UCSD-AML1 (cell line): ENCODE data around the gene IER5L.

Source experiments
- DNase-seq: peaks from one replicate; lab custom pipeline; 2025; ENCODE audit not compliant: unreplicated experiment; lab: John Stamatoyannopoulos, UW

IER5L gene

DNA sequence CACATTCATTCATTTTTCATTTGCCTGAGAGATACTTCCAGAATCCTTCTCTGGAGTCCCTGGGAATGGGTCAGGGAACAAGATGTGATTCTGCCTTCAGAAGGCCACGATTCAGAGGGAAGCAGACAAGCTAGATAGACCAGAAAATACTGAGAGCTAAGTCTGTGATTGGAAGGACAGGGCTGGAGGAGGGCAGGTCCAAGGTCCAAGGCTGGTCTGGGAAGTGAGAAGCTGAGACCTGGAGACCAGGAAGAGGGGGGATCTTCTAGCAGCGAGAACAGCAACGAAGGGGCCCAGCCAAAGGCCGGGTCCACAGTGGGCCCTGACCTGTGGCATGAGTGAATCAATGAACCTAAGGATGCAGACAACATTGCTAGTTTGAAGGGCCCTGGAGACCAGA, 4.1 kb upstream of the IER5L start:
- no peak for DNase-seq

DNA sequence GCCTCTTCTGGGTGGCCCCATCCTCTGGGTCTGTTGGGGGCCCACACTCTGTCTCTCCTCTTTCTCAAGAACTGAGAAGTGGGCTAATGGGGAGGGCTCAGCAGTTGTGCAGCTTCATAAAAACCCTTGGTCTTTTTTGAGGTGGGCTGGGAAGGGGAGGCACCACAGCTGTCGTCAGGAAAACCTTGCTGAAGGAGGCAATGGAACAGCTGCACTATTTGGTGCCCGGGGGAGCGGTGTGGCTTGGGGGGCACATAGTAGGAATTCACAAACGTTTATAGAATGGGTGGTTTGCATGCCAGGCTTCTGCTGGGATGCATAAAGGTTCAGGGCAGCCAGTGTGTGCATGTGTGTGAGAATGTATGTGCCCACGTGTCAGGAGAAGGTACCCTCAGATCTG, 3.2 kb upstream of the IER5L start:
- no peak for DNase-seq

DNA sequence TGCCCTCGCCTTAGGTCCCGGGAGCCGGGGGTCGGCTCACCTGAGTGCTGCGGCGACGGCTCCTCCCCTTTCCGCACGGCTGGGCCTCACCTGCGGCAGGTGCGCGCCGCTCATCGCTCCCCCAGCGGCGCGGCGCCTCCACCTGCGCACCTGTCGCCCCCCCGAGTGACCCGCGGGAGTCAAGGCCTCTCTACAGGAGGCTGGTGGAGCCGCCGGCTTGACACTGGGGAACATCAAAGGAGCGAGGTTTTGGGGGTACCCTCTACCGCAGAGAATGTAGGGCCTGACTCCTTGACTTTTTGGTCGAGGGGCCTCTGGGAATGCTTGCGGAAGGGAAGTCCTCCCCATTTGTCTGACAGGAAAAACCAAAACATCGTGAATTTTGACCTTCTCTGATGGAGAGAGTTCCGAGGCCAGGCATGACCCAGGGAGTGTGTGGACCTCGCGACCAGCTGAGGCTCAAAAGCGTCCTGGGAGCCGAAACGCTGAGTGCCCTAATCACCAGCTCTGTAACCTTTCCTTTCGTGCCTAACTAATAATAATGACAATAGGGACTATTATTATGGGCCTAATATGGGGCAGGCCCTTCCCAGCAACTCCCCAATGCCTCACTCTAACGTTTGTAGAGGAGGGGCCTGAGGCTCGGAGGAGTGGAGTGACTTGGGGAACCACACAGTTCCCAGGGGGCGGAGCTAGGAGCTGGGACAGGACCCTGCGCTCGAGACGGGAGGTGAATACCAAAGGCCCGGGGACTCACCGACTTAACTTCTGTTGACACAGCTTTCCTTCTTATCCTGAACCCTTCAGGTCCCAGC, 714 bp upstream of the IER5L start:
- no peak for DNase-seq

DNA sequence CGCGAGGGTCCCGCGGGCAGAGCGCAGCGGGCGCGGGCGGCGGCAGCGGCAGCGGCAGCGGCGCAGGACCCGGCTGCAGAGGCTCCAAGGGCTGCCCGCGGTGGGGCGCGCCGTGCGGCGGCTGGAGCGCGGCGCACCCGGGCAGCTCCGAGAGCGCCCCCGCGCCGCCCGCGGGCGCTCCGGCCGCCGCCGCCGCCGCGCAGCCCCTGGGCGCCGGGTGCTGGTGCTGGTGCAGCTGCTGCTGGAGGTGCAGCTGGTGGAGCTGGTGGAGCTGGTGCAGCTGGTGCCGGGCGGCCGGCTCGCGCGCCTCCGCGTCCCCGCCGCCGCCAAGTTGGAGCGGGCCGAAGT, 644 bp downstream of the IER5L start:
- DNase-seq, result peak; percentile 54

DNA sequence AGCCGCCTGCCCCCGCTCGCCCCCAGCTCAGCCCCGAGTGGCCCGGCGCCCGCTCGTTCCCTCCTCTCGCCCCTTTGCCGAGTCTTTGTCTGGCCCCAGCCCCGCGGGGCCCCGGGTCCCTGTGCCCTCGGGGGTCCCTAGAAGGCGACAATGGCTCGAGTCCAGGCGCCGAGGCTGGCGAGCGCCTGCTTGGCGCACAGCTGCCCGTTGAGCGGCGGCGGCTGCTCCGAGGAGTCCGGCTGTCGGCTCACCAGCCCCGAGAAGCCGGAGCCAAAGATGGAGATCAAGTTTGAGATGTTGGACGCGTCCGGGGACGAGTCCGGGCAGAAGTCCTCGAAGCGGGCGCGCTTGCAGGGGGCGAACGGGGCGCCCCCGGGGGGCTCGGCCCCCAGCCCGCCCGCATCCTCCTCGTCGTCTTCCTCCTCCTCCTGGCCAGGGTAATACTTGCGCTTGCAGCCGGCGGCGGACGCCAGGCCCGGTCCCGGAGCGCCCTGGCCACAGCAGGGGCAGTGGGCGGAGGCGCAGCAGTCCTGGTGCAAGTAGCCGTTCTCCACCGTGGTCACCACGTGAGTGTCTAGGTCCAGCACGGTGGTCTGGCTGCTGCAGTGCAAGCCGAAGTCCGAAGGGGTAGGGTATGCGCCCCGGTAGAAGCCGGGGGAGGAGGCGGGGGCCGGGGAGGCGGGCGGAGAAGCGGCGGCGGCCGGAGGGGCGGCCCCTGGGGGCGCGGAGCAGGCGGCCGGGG, 1.2 kb downstream of the IER5L start:
- peak; percentile 33 for DNase-seq

DNA sequence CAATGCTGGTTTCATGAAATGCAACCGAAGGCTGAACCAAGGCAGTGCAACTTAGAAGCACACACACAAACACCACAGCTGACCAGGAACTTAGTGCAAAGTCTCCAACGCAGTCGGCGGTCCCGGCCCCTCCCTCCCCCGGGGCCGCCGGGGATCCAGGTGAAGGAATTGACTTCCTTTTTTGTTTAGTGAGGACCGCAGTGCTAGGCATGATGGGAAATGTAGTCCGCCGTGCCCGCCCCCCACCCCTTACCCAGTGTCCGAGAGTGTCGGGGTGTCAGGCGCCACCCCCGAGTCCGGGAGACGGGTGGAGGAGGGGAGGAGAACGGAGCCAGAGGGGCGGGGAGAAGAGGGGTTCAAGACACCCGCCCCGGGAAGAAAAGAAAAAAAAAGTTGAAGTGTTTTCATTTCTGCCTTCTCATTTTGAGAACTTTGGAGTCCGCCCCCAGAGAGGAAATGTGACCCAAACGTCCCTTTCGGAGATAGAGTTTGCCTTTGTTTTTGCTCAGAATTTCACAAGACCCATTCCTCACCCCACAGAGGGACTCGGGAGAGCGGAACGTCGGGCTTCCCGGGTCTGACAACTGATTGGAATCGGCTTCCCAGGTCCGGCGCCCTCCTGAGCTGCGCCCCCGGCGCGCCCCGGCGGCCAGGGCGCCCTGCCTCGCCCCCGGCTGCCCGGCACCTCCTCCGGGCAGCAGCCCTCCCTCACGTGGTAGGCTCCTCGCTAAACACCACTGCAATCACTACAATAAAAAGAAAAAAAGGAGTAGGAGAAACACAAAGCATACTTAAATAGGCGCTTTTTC, 2.0 kb downstream of the IER5L start:
- peak; percentile 92 for DNase-seq

DNA sequence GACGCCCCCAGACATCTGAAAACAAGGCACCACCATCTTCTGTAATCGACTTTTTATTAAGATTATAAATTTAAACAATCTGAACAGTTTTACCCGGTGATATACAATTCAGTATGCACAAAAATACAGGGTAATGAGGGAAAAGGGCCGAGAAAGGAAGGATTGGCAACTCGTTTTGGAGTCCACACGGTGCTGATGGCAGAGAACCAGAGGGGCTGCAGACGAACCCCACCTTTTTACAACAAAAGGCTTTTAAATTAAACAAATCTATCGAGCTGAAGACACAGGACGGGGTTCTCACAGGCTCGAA, 2.6 kb downstream of the IER5L start:
- no peak for DNase-seq

DNA sequence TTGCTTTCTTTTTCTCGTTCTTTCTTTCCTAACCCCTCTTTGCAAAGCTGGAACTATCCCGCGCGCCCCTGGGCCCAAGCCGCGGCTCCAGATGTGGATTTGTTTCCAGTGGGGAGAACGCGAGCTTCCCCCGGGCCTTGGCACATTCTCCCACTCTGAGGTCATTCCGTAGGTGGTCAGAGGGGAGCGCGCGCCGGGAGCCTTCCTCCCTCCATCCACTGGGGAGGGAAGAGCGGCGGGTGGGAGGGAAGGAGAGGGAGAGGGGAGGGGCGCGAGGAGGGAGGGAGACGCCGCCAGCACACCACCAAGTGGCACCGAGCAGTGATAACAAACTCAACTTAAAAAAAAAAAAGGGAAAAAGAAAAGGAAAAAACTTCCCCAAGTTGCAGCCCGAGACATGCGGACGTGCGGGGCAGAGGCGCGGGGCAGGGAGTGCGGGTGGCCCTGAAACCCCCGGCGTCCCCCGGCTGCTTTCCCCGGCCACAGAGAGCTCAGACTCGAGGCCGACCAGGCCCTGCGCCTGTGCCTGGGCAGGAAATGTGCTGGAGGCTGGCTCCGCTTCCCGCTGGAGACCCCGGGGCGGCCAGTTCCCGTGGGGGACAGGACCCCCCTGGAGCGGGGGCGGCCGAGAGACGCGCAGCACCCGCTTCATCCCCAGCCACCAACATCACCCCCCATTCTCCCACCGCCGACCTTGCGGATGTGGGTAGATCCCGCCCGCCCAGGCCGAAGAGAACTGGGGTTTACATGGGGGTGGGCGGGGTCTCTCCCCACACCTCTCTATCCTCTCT, 3.1 kb downstream of the IER5L start:
- peak; percentile 76 for DNase-seq

DNA sequence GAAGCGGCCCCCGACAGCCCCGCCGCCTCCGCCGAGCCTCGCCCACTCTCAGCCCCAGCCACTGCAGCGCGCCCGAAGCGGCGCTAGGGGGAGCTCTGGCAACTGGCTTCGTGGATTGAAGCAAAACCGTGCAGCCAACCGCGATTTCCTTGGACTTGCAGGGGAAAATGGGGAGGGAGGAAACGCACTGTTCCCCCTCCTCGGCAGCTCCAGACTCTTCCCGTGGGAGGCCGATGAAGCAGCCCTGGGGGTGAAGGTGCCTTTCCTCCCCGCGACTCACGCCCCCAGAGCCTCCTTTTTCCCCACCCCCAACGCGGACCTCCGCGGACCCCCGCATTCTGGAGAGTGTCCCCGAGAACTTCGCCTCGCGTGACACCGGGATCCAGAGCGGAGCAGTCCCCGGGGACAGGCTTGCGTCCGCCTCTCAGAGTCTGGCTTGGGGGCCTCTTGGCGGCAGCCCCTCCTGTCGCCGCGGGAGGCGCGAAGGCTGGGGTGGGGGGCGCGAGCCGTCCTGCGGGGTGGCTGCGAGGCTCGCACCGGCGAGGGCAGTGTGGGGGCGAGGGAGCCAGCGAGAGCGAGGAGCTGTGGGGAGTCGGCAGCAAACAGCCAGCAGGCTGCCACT, 3.8 kb downstream of the IER5L start:
- peak; percentile 86 for DNase-seq

DNA sequence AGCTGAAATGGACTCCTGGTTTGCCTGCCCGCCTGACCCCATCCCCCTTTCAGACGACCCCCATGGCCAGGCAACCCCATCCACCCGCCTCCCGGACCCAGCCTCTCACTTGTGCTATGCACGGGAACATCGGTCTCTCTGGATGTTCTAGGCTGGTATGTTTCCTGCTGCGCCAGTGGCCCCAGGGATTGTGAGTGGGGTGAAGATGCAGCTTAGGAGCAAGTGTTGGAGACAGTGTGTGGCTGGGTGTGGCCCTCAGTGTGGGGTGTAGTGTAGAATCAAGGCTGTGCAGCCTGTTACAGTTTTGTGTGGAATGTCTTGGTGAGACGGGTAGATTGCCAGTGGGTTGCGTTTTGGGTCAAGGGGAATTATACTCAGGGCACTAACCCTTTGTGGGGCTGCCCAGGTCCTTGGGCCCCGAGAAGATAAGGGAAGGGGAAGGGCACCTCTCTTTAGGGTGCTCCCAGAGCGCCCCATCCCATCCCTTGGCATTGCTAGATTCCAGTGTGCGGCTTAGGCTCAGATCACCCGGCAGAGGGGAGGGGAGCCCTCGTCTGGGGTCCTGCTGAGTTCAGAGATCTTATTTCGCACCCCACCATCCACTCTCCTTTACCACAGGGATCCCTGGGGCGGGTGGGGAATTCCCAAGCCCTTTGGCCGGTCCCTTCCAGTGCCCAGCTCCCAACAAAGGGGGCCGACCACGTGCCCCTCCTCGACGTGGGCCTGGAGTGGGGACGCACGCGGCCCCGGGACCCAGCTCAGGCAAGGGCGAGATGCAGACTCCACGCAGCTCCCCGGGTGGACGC, 4.6 kb downstream of the IER5L start:
- no peak for DNase-seq

- DNase-seq, result no peak
Measured at GRCh38 chr9:129172816-129173215, 5.2 kb downstream of the IER5L start.

GRCh38 chr9:129171993-129172751, 5.9 kb downstream of the IER5L start:
- no peak for DNase-seq

DNA sequence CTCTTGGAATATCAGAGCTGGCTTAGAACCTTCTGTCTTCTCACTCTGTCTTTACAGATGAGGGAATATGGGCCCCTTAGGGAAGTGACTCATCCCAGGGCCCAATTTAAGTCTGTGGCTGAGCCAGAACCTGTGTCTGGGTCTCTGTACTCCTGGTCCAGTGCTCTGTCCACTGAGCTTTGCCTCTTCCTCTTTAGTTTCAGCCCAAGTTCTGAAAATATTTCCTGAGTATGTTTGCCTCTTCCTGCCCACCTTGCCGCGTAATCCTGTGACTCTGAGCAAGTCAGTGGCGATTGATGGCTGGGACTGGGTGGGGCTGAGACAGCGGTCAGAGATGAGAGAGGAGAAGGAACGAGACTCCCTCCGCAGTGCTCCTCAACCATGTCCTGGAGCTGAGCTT, 7.8 kb downstream of the IER5L start:
- DNase-seq, result no peak

DNA sequence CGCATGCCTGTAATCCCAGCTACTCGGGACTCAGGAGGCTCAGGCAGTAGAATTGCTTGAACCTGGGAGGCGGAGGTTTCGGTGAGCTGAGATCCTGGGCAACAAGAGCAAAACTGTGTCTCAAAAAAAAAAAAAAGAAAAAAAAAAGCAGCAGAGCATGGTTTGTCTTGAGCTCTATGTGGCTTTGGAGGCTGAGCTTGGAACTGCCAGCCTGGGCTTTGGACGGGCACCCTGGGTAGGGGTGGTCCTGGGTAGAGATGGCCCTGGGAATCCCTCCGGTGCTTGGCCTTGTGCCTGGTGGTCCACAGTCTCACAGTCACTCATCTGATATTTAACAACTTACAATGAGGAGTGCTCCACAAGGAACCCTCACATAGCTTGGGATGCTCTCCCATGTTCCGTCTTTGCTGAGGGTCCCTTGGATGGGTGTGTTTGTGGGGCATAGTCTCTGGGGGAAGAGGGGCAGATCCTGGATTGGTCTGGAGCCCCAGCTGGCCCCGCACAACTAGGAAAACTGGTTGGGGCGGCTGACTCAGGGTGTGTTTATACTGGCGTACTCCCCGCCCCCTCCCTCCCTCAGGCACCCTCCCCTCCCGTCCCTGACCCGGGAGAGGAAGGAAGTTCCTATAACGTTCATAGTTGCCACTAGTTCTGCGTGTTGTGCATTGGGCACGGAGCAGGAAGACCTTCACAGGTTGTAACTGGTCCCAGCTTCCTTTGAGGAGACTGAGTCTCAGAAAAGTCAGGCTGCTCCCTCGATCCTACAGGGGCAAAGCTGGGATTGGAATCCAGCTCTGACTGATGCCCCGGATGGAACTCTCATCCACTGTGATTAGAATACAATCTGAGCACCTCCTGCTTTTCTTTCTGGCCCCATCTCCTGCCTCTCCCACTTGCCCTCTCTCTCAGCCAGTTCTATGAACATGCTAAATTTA, 11.2 kb downstream of the IER5L start:
- peak; percentile 80 for DNase-seq

GRCh38 chr9:129165198-129165597, 12.9 kb downstream of the IER5L start:
- no peak for DNase-seq

DNA sequence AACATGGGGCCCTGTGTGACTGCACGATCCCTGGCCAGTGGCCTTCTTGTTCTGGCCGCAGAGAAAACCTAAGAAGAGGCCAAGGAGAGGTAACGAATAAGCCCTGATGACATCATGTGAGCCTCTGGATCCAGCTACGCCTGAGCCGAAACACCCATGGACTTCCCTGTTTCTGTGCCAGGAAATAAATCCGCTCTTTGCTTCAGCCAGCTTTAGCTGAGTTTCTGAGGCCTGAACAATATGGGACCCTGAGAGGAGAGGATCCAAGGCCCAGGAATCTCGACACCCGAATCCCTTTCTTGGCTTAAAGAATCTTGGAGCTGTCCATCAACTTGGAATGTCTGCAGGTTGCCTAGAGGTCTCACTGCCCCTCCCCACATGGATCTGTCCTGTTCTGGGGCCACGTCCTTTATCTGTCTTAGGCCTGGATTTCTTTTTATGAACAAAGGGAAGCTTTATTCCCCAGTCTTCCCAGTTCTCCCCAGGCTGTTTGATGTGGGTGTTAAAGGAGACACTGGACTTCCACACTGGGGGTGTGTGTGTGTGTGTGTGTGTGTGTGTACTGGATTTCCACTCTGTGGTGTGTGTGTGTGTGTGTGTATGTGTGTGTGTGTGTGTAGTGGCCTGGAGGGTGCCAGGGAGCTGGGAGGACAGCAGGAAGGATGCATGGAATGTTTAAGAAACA, 13.7 kb downstream of the IER5L start:
- no peak for DNase-seq

- no peak for DNase-seq
Measured at GRCh38 chr9:129163753-129164152, 14.3 kb downstream of the IER5L start.
